Measurements from ENCODE around the gene CRELD1.

Gene CRELD1

DNA sequence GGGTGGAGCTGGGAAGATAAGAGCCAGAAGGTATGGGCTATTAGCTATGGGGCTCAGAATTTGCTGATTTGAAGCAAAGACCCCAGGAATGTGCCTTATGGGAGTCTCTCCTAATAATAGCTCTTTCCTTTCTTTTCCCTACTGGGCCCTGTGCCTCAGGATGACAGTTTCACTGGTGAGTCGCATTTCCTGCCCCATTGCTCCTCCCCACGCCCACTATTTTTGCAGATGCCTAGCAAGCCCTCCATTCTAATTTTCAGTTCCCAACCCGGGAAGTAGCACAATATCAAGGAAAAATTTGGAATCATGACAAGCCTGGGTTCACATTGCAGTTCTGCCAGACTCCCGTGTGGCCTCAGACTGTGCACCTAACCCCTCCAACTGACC, 30.4 kb upstream of the CRELD1 start:
- in situ Hi-C loops (cut with MboI; ENCODE audit: low sequenced_read_pairs): no loop called here

DNA sequence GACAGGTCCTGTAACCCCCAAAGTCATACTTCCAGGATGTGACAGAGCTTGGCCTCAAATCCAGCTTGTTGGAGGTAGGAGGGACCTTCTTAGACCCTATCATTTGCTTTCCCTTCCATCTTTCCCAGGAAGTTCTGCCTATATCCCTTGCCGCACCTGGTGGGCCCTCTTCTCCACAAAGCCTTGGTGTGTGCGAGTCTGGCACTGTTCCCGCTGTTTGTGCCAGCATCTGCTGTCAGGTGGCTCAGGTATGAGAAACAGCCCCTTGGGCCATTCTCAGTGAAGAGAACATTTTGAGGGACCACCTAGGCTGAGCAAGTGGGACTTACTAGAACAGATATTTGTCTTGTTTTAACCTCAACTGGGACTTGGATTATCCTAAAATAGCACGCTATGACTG, 29.7 kb upstream of the CRELD1 start:
- in situ Hi-C loops (cut with MboI; ENCODE audit: low sequenced_read_pairs): no loop called here

DNA sequence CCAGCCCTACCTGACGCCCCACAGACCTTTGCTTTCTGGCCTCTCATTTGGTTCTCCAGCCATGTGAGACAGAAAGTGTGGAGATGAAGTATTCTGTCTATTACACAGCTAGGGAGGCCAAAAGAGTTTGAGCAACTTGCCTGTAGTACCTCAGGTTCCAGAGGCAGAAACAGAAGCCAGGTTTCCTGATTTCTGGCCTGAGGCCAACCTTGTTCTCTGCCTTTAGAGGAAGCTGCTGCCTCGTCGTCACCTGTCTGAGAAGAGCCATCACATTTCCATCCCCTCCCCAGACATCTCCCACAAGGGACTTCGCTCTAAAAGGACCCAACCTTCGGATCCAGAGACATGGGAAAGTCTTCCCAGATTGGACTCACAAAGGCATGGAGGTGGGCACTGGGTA, 27.2 kb upstream of the CRELD1 start:
- in situ Hi-C loops (cut with MboI; ENCODE audit: low sequenced_read_pairs): no loop called here

DNA sequence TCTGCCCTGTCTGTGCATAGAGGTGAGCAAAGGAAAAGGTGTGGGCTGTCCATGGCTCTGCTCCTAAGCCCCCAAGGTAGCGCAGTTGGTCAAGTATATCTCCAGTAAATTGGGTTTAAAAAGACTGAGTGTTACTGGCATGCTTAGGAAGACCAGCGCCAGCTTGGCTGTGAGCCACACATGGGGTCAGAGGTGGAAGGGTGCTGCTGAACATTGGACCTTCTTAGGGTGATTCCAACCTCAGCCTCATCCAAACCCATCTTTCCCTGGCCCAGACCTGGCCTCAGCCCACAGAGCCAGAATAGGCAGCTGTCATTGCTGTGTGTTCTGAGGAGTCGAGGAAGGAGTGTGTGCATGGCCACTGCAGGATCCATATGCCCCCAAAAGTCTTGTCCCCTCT, 25.3 kb upstream of the CRELD1 start:
- in situ Hi-C loops (cut with MboI; ENCODE audit: low sequenced_read_pairs): no loop called here

DNA sequence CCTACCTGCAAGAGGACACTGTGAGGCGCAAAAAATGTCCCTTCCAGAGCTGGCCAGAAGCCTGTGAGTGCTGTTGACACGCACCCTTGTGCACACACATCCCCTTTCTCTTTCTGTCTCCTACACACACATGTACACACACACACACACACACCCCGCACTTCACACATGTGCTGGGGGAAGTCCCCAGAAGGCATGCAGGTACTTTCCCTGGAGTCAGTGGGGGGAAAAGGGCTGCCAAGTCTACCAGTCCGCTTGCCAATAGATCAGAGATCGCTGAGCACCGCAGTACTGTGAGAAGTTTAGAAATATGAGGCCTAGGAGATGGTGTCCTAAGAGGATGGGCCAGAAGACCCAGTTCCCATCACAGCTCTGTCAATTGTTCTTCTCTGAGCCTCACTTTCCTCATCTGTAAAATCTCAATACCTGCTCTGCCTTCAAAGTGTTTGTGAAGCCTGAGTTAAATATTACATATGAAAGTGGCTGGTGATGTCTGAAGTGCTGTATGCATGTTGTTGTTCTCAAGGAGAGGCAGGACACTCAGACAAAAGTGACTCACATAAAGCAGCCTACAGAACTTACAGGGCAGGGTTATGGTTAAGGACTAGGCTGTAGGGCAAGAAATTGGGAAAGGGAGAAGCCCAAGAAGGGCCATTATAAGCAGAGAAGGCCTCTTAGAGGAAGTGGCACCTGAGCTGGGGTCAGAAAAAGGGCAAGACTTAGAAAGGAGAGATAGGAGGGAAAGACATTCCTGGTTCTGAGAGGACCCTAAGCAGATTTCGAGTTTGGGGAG, 24.2 kb upstream of the CRELD1 start:
- in situ Hi-C loops (cut with MboI; ENCODE audit: low sequenced_read_pairs): no loop called here

DNA sequence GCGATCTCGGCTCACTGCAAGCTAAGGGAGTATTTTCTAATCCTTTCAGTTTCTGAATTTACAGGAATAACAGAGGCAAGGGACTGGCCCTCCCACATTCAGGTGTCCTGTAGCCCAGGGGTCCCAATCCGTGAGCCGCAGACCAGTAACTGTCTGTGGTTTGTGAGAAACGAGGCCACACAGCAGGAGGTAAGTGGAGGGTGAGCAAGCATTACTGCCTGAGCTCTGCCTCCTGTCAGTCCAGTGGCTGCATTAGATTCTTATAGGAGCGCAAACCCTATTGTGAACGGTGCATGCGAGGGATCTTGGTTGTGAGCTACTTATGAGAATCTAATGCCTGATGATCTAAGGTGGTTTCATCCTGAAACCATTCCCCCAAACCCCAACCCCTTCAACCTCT, 21.8 kb upstream of the CRELD1 start:
- in situ Hi-C loops (cut with MboI; ENCODE audit: low sequenced_read_pairs): no loop called here

DNA sequence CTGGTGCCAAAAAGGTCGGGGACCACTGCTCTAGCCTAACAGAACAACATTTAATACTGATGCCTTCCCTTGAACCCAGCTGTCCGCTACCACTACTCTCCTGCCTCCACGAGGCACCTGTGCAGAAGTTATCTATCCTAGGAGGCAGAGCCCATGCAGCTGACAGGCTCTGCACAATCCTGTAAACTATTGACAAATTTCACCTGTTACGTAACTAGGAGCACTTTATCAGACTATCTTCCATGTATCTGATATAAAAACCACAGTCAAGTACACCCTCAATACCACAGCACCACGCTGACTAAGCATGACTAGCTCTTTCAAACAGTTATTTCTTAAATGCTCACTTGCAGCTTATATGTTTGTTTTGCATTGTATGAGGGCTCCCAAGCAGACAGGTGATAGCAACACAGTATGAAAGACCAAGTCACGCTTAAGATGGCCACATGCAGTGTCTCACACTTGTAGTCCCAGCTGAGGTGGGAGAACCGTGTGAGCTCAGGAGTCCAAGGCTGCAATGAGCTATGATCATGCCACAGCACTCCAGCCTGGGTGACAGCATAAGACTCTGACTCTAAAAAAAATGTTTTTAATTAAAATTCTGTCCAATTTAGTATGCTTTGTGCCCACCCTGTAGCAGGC, 21.2 kb upstream of the CRELD1 start:
- in situ Hi-C loops (cut with MboI; ENCODE audit: low sequenced_read_pairs): no loop called here

DNA sequence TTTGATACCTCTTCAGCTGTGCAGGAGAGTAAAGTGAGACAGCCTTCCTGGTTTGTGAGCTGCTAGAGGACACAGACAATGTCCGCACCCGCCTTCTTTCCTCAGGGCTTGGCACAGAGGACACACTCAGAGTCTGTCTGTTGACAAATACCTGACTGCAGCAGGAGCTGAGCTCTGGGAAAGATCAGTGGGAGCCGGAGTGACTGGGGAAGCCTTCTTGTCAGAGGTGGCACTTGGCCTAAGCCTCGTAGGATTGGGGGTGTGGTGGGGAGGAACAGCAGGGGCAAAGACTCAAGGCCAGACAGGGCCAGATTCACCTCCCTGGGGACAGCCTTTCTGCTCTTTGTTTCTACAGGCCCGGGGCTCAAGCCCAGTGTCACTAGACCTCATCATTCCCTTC, 20.0 kb upstream of the CRELD1 start:
- in situ Hi-C loops (cut with MboI; ENCODE audit: low sequenced_read_pairs): no loop called here

DNA sequence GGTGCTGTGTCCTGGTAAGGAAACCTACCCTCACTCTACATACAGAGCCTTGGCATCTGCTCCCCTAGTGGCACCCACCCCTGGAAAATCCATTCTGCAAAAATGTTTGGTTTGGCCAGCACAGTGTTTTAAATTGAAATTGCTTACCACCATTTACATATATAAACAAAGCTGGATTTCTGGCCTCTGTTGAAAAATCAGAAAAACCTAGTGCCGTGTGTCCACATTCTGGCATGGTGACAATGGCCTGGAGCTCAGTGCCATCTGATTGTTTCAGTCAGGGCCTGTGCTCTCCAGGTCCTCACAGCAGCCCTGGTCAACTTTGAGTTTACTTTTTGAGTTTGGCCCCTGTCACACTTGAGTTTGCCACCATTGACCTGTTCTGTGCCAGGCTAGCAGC, 19.6 kb upstream of the CRELD1 start:
- in situ Hi-C loops (cut with MboI; ENCODE audit: low sequenced_read_pairs): no loop called here

DNA sequence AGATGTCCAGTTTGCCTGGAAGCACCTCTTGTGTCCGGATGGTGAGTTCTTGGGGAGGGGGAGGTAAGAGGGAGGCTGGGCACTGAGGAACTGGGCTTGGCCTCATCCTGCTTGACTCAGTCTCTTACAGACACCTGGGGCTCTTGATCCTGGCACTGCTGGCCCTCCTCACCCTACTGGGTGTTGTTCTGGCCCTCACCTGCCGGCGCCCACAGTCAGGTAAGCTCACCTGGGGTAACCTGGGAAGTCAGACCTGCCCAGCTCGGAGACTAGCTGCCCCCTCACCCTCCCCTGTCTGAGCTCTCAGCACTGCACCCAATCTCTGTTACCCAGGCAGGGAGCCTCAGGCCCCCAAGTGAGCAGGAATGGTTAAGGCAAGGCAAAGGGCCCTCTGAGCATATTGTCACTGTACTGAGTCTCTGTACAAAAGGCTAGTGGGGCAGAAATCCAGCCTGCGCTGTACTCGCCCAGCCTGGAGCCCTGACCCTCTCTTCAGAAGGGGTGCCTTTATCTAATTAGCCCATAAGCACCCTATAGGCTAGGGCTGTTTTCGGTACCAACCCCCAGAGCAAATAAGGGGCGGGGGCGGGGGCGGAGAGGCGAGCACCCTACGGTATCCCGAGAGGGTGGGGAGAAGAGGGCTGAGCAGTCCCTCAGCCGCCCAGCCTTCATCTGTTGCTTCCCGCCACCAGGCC, 18.9 kb upstream of the CRELD1 start:
- in situ Hi-C loops (cut with MboI; ENCODE audit: low sequenced_read_pairs): no loop called here

DNA sequence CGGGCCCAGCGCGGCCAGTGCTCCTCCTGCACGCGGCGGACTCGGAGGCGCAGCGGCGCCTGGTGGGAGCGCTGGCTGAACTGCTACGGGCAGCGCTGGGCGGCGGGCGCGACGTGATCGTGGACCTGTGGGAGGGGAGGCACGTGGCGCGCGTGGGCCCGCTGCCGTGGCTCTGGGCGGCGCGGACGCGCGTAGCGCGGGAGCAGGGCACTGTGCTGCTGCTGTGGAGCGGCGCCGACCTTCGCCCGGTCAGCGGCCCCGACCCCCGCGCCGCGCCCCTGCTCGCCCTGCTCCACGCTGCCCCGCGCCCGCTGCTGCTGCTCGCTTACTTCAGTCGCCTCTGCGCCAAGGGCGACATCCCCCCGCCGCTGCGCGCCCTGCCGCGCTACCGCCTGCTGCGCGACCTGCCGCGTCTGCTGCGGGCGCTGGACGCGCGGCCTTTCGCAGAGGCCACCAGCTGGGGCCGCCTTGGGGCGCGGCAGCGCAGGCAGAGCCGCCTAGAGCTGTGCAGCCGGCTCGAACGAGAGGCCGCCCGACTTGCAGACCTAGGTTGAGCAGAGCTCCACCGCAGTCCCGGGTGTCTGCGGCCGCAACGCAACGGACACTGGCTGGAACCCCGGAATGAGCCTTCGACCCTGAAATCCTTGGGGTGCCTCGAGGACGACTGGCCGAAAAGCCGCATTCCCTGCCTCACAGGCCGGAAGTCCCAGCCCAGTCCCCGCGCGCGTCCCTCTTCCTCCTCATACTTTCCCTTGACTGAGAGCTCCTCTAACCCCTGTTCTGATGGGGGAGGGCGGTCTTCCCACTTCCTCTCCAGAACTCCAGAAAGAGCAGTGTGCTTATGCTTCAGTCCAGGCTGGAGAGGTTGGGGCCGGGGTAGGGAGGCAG, 18.1 kb upstream of the CRELD1 start:
- in situ Hi-C loops (cut with MboI; ENCODE audit: low sequenced_read_pairs): no loop called here

DNA sequence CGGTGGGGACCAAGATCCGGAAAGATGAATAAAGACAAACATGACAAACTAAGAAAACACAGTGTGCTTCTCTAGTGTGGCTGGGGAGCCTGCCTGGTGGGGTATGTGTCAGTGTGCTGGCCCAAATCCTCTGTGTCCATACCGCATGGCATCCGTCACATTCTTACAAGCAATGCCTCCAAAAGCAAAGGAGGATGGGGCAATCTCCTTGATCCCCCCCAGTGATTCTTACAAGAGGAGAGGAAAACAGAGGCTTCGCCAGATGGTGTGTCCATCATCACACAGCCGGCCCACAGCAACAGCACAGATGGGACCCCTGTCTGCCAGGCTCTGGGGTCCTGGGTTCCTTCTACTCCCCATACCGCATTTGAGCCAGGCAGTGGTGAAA, 17.3 kb upstream of the CRELD1 start:
- in situ Hi-C loops (cut with MboI; ENCODE audit: low sequenced_read_pairs): no loop called here

DNA sequence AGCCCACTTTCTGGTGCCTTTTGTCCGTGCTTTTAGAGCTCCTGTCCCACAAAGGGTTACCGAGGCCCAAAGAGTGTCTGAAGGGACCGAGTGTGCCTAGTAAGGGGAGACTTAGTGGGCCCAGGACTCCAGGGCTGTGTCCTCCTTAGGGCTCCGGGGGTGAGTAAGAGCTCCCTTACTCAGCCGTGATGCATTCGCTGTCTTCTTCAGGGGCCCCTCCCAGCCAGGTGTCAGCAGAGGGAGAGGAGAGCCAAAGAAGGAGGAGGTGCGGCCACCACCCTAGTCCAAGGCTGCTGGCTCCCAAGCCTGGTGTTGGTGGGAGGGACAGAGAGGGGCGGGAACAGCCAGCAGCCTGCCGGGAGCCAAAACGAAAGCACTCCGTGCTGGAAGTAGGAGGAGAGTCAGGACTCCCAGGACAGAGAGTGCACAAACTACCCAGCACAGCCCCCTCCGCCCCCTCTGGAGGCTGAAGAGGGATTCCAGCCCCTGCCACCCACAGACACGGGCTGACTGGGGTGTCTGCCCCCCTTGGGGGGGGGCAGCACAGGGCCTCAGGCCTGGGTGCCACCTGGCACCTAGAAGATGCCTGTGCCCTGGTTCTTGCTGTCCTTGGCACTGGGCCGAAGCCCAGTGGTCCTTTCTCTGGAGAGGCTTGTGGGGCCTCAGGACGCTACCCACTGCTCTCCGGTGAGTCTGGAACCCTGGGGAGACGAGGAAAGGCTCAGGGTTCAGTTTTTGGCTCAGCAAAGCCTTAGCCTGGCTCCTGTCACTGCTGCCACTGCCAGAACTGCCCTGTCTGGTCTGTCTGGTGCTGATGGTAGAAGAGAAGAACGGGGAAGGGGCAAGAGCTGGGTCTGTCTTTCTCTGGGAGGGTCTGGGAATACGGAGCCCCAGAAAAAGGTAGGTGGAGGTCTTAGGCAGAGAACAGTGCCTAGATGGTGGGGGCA, 16.6 kb upstream of the CRELD1 start, which contains the start of gene IL17RC:
Gene IL17RC, plus strand, starts transcription at position 365 of the 947 bp plus-strand sequence. Its CDS starts 218 bp downstream, at position 583.
- in situ Hi-C loops (cut with MboI; ENCODE audit: low sequenced_read_pairs): no loop called here

DNA sequence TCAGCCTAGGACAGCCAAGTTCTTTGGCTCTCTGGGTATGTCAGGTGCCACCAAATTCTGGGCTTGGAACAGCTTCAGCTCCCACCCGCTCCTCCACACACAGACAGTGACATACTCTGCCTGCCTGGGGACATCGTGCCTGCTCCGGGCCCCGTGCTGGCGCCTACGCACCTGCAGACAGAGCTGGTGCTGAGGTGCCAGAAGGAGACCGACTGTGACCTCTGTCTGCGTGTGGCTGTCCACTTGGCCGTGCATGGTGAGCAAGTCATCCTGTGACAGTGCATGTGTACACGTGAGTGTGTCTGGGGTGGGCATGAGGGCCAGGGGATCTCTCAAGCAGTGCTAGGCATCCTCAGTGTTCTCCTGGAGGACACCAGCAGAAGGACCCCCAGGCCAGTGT, 15.8 kb upstream of the CRELD1 start:
- in situ Hi-C loops (cut with MboI; ENCODE audit: low sequenced_read_pairs): no loop called here

DNA sequence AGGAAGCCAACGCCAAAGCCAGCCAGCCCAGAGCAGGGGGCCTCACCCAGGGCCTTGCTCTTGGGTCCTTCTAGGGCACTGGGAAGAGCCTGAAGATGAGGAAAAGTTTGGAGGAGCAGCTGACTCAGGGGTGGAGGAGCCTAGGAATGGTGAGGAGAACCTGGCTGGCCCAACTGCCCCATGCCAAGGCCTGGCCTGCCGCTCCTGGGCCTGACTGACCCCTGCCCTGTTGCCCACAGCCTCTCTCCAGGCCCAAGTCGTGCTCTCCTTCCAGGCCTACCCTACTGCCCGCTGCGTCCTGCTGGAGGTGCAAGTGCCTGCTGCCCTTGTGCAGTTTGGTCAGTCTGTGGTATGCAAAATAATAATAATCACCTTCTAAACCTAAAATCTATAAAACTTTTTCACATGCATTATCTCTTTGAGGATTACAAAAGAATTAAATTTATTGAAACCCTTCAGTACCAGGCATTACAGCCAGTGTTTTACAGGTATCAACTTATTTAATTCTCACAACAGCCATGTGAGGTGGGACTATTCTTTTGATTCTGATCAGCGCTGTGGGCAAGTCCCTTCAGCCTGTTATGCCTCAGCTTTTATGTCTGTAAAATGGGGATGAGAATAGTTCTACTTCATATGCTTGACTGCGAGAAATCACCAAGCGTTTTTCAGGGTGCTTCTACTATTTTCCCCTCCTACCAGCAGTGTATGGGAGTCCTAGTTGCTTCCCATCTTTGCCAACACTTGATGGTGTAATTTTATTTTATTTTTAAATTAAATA, 15.2 kb upstream of the CRELD1 start:
- in situ Hi-C loops (cut with MboI; ENCODE audit: low sequenced_read_pairs): no loop called here

DNA sequence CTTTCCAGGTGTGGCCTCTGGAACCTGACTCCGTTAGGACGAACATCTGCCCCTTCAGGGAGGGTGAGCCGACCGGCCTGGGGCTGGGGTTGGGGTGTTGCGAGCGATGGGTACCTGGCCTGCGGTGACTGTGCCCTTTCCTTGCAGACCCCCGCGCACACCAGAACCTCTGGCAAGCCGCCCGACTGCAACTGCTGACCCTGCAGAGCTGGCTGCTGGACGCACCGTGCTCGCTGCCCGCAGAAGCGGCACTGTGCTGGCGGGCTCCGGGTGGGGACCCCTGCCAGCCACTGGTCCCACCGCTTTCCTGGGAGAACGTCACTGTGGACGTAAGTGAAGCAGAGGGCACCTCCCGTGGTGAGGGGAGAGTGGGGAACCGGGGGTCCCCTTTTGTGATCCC, 5.5 kb upstream of the CRELD1 start:
- in situ Hi-C loops (cut with MboI; ENCODE audit: low sequenced_read_pairs): no loop called here

DNA sequence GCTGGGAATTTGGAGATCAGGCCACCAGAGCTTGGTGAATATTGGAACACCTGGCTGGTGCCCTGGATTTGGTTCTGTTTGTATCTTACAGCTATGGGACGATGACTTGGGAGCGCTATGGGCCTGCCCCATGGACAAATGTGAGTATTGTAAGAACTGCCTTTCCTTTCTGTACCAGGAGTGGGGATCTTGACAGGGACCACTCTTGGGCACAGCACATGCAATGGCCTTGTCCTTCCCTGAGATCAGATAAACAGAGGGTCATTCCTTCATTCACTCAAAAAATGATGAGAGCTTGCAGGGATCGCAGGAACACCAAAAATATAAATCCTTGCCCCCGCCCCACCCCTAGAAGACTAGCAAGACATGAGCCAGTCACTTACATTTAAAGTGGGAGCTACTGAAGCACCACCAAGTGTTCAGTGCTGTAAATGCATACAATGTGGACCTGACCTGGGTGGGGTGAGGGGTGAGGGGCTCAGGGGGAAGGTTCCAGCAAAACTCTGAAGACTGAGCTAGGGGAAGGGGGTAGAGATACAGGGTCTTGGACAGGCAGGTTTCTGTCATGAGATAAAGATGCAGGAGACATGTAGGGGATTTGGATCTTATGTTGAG, 2.7 kb upstream of the CRELD1 start:
- in situ Hi-C loops (cut with MboI; ENCODE audit: low sequenced_read_pairs): no loop called here

DNA sequence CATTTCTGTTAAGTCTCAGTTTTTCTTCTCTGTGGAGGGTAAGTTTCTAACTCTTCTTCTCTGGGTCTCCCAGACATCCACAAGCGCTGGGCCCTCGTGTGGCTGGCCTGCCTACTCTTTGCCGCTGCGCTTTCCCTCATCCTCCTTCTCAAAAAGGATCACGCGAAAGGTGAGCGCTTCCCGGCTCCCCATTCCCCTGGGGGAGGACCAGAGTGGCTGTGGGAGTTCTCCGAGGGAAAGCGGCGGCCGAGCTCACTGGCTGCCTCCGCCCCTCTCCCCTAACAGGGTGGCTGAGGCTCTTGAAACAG, 1.1 kb upstream of the CRELD1 start:
- in situ Hi-C loops (cut with MboI; ENCODE audit: low sequenced_read_pairs): no loop called here
